Left hindlimb (tissue), 1 donor: ENCODE measurements around the gene ZNF839.

ENCODE experiments used
- DNase-seq: peaks from one replicate; pipeline ENCODE4 v3.0.0-alpha.2; 2018

Gene ZNF839

DNA sequence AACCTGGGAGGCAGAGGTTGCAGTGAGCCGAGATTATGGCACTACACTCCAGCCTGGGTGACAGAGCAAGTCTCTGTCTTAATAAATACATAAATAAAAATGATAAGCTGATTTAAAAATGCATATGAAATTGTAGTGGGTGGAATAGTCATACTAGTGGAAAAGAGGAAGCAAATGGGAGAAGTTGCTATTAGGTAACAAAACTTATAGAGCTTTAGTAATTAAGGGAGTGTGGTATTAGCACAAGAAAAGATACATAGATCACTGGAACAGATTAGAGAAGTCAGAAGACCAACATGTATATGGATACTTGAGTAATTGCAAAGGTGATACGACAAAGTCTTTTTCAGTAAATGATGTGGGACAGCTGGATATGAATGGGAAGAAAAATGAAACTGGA, 69.7 kb downstream of the ZNF839 start:
- no peak for DNase-seq

DNA sequence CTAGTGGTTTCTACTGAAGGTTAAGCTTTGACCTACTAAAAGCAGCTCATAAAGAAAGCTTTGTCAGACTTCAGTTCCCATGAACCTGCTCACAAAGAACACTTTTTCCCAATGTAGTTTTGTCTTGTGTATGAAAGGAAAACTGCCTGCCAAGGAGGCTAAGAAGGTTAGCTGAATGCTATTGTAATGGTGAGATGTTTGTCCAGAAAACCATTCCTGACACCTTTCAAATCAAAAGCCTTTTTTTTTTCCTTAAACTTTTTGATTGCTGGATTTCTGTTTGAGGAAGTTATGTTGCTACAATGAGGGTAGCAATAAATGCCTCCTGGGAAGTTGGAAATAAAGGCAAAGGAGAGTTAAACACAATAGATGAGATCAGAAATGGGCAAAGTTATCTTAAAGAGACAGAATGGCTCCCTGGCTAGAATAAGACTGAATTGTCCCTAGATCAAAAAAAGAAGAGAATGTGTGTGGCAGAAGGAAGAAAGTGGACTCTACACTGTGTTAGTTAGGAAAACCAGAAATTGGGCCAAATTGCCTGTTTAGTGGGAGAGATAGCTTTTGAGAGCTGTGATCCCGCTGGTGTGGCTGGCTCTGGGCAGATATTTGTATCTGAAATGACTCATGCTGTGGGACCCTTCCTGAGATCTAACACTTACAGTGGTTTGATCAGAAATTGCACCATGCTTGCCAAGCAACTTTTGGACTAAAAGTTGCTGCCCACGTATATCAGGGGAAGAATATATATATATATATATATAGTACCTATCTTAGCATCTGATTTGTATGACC, 70.7 kb downstream of the ZNF839 start:
- DNase-seq = no peak
